GM19328 (cell line): ENCODE data around the gene LPP.

Source experiments
- ATAC-seq: cut with Tn5 transposase; IDR thresholded peaks from one replicate; pipeline ENCODE4 v1.9.1; 2021; ENCODE audit warnings: mild to moderate bottlenecking, moderate library complexity; ENCODE audit not compliant: unreplicated experiment

Gene LPP

DNA sequence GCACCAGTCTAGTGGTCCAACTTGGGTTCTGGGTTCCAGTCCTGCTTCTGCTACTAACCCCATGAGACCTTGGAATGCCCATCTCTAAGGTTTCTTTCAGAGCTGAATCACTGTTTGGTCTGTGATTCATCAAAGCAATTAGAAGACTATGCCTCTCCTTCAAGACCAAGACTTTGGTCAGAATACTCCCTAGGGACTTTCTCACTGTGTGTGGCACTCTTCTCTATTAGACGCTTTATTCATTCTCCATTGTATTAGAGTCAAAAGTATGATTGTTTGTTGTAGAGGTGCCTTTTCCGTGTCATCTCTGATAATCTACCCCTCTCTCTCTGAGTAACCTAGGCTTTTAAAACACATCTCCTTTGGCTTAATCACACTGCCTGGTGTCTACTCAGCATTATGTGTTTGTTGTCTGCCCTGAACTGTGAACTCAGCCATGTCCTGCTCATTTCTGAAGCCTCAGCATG, 90.5 kb downstream of the LPP start:
- no peak for ATAC-seq

DNA sequence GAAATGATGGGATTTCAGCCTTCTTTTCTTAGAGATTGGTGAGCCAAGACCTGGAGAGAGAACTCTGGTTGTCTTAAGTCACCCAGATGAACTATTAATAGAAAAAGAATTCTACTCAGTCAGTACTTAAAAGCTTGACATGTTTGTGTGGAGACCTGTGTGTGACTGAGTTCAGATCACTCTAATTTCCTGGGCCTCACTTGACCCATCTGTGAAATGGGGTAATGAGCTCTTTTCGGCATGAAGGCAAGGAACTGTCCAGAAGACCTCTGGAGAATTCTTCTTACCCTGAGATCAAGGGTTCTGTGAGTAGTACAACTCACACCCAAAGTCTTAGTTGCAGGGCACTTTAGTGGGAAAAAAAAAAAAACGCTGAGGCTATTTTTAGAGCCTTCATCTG, 92.9 kb downstream of the LPP start:
- no peak for ATAC-seq

DNA sequence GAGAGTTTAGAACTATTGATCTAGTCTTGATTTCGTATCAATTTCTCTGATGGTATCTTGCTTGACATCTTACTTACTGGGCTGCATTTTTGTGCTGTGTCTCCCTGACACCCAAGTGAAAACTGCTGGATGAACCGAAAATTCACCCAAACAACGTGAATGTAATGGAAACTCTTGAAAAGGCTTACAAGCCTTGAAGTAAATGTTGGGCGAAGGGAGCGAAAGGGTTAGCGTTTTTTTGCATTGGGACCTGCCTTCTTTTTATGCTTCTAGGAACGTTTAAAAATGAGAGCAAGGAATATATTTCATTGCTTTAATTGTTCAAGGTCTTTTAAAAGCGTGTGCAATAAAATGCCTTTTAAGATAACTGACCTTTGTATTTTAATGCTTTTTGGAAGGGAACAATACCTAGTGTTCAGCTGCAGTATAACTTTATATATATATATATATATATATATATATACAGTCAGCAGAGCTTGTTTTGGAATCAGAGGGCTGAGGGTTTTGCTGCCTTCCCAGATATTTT, 94.1 kb downstream of the LPP start:
- no peak for ATAC-seq

DNA sequence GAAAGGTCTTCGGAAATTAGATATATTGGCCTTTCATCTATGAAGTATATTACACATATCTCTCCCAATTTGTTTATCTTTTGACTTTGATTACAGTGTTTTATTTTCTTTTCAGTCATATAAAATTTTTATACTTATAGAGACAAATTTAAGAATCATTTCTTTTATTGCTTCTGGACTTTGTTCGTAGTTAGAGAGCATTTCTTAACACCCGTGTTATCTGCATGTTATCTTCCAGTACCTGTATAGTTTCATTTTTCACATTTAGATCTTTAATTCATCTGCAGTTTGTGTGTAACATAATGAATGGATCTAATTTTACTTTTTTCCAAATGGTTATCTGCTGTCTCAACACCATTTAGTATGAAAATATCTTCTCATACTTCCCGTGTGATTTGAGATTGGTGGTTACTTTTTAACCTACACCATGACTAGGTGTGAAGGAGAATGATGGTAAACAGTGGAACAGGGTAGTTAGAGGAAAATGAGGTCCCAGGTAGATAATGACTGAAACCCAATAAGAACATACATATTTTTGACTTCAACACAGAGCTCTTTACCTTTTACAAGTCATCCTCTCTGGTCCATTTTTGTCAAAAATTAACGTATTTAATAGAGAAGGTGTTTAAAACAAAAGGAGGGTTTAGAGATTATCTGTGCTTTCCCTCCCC, 99.3 kb downstream of the LPP start:
- no peak for ATAC-seq

- ATAC-seq: no peak
Observed at GRCh38 chr3:188253800-188254452, 100.0 kb downstream of the LPP start.

GRCh38 chr3:188254520-188255070, 100.6 kb downstream of the LPP start:
- no peak for ATAC-seq

DNA sequence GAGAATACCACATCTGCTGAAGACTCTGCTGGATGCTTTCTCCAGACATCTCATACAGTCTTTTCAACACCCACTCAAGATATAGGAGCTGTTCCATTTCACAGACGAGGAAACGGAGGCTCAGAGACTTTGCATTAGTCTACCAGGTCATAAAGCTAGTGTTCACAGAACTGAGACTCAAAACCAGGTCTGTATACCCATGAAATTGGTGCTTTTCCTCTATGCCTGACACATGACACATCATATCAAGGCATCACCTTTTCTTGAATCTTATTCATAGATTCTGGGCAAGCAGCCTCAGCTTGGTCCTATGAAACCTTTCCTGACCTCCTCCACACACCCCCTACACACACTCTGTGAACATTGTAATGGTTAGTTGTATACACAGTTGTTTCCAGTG, 101.2 kb downstream of the LPP start:
- no peak for ATAC-seq

DNA sequence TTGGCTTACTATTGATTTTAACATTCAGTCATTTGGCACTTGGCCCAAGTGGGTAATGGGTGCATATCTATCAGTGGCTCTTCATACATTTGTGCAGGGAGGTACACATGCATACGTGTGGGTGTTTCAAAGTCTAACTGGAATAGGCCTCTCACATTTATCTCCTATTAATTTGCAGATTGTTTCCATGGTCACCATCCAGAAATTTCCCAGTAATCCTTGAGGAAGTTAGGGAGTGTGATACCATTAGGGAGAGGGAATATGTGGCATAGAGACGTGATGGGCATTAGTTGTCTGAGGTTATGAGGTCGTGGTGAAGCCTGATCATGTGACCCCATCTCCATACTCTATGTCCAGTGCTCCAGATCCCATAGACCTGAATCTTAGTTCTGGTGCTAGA, 102.8 kb downstream of the LPP start:
- no peak for ATAC-seq

DNA sequence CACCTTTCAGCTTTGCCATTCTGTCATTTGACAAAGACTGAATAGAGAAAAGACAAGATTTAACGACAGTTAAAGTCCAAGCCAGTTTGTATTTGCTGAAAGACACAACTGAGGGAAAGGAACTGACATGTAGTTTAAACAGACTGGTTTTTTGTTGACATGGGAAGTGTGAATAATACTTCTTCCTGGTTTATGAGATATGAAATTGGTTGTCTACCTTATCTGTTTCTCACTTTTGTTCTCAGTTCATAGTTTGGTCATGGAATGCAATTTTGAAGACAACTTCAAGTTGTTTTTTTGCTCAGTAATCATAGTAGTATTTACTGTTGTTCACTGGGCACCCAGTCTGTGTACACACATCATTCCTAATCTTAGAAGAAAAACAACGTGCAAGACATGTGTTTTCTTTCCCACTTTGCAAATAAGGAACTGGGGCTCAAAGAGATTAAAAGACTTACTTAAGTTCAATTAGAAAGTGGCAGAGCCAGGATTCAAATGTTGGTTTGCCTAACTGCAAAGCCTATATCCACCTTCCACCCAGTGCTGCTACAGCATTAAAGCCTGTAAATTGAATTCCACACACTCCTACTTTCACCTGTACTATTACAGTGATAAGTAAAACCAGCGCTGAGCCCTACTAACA, 103.5 kb downstream of the LPP start:
- ATAC-seq: no peak

GRCh38 chr3:188259191-188259590, 105.2 kb downstream of the LPP start:
- no peak for ATAC-seq

DNA sequence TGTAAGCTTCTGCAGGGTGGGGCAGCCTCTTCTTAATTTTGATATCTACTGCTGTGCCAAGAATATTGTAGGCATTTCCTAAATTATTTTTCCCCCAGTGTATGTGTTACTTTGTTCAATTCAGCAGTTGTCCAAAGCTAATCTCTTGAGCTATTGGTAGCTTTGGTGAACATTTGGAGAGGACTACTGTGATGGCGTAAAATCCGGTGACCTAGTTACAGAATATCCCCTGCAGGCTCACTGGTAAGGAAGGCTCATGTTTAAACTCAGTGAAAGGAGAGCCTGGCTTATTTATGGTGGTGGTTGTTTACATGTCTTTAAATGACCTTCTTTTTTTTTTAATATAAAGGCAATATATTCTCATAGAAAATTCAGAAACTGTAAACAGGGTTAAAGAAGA, 105.6 kb downstream of the LPP start:
- no peak for ATAC-seq

DNA sequence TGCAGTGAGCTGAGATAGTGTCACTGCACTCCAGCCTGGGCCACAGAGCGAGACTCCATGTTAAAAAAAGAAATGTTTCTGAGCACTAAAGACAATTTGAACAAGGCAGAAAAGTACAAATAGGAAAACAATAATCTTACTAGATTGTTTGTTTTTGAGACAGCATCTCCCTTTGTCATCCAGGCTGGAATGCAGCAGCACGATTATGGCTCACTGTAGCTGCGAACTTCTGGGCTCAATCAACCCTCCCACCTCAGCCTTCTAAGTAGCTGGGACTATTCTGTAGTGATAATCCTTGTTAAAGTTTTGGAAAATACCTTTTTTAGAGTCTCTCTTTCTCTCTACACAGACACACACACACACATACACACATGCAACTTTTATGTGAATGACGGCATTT, 107.1 kb downstream of the LPP start:
- ATAC-seq: no peak

DNA sequence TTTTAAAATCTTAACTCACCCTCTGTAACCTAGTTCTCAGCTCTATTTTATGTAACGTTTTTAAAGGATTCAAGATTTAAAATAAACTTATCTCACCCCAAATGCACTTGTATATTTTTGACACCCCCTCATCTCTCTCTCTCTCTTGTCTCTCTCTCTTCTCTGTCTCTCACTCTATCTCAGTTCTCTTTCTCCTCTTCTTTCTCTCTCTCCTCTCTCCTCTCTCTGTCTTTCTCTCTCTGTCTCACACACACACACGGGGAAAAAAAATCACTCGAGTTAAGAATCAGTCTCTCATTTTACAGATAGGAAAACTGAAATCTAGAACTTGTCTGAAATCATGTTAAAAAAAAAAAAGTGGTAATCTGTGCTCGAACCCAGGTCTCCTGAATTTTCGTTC, 108.5 kb downstream of the LPP start:
- no peak for ATAC-seq

DNA sequence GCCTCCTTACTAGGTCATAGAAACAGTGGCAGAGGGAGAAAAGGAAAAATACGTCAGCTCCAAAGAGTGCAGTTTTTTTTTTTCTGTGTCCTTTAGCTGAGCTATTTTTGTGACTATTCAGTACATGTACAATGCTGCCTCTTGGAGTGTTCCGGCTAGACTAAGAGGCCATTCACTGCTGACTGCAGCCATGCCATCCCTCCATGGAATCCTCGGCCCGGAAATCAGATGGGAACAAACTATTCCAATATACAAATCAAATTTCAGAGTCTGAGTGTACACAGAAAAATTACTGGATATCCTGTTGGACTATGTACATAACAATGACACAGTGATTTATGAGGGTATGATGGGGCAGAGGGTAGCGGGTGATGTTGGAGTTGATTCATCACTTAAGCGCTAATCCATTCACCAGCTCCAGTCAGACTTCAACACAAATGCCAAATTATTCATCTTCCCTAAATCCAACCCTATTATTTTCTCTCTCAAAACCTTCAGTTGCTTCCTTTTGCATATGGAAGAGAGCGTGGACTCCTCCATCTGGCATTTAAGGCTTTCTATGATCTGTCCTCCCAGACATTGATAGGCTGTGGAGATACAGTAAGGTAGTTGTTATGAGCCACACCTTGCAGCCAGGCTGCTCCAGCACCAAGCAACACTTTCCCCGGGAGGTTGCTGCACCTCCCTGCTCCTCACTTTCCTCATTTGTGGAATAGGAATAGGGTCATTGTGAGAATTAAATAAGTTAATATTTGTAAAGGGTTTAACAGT, 109.1 kb downstream of the LPP start:
- no peak for ATAC-seq

DNA sequence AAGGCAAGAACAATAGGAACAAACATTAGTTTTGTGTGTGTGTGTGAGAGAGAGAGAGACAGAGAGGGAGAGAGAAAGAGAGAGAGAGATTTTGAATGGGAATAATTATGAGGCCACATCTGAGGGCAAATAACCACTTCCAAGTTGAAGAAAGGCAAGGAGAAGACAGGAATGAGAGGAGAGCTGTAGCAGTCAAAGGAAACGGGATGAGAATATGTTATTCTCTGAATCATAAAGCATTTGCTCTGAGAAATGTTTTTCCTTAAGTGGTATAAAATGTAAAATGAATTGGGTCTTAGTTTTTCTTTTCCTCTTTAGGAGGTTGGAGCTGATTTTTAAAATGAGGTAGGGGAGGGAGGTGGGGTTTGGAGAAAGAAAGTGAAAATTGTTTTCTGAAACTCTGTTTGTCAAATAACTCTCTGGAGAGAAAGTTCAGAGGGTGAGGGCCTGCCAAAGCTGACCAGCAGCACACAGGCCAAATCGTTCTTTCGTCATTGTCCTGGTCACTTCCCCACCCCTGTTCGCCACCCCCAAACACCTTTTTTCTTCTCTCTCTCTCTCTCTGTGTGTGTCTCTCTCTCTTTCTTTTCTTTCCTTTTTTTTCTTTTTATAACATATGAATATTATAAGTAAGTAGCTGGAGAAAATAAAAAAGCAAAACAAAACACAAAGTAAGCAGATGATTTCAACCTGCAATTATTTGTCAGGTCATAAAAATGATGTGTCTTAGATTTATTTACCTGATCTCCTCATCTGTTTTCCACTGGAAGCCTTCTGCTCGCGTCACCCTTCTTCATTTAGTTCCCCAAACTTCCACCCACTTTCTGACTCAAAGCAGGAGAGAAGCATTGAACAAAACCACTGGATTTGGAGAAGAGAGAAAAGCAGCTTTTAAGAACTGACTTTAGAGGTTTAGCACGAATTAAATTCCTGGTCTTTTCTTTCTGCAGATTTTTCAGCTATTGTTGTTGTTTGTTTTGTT, 110.6 kb downstream of the LPP start:
- ATAC-seq: no peak

DNA sequence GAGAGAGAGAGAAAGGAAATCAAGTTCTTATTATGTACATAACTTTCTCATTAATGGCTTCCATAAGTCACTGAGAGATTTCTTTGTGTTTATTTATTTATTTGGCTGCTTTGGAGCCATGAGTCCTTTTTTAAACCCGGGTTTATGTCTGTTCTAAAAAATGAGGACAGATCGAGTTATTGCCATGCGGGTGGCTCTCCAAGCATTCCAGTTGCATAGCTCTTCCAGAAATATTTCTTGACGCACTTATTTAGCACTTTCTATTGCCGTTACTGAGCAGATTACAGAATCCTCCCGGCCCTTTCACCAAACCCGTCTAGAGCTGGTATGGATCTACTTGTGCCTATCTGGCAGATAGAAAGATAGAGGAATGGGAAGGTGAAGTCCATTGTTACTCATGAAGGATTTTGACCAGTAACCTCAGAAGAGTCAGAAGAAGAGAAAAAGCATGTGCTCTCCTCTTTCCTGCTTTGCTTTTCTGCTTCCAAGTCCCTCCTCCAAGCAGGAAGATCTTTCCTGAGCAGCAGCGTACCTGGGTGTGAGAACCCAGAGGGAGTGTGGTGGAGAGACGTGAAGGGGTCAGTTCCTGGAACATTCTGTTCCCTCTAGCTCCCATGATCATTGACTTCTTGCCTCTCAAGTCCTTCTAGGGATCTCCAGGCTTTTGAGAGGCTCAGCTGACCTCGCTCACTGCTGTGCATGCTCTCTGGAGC, 112.8 kb downstream of the LPP start:
- ATAC-seq: no peak

- ATAC-seq: no peak
Observed at GRCh38 chr3:188267790-188268335, 113.9 kb downstream of the LPP start.

GRCh38 chr3:188268336-188268735, 114.4 kb downstream of the LPP start:
- ATAC-seq: no peak

DNA sequence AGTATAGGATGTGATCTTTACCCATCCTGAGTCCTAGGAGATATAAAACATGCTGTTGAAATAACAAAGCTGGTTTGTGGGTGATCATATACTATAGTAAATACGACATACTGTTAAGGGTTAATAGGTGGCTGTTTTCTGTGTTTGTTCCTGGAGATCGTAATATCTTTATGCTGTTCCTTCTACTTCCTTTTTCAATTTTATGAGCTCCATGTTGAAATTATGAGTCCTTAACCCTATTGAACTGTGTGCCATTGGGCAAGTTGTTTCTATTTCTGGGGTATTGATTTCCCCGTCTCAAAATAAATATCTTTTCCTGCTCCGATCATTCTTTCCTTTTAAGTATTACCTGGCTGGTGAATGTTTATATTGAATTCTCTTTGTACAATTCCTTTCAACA, 115.1 kb downstream of the LPP start:
- ATAC-seq: no peak
